Bronchial epithelial cell (primary cell): Measurements from ENCODE around the gene SMAD1. TPM values are rescaled to one million over a fixed set of nuclear protein-coding genes. Genes with fewer than 3 reads are reported as not detected.
"Not testable (repeated sequence)": the region's sequence is repeated elsewhere in the genome, so short reads cannot be mapped to it uniquely, and the experiment has no call there.

Experiments
- DNase-seq: peaks from one replicate; pipeline ENCODE4 v3.0.0-alpha.2; 2010; ENCODE audit warnings: low read depth
- FAIRE-seq: peaks from 2 replicates; lab custom pipeline; 2011; peaks lifted over from hg19 to GRCh38; lab: Jason Lieb, UNC
- H3K27me3 ChIP-seq: 2 replicates; pipeline ENCODE4 v1.5.1; 2011; ENCODE audit warnings: low read length; ENCODE audit not compliant: control insufficient read depth, insufficient read depth
- H3K36me3 ChIP-seq: 2 replicates; pipeline ENCODE4 v1.5.1; 2011; ENCODE audit warnings: low read length; ENCODE audit not compliant: control insufficient read depth, insufficient read depth
- H3K4me3 ChIP-seq: 2 replicates; pipeline ENCODE4 v1.5.1; 2011; ENCODE audit warnings: mild to moderate bottlenecking, low read depth, low read length, control low read depth
- total RNA-seq: library from RNA; depleted of rRNA; stranded (reverse); fragments of >200 nt; gene quantifications from 2 replicates; pipeline ENCODE4 v1.2.1, GENCODE V29; 2014
- TF ChIP-seq, protein P1 (sequence below): IDR thresholded peaks from 2 replicates; pipeline ENCODE4 v1.5.1; 2011; ENCODE audit warnings: mild to moderate bottlenecking, moderate library complexity, low read length, control low read depth, inconsistent platforms; ENCODE audit not compliant: insufficient read depth, severe bottlenecking

SMAD1 gene
- total RNA-seq, 1 donor from 2014 or later = 11.1 TPM

- TF ChIP-seq, protein P1, sequence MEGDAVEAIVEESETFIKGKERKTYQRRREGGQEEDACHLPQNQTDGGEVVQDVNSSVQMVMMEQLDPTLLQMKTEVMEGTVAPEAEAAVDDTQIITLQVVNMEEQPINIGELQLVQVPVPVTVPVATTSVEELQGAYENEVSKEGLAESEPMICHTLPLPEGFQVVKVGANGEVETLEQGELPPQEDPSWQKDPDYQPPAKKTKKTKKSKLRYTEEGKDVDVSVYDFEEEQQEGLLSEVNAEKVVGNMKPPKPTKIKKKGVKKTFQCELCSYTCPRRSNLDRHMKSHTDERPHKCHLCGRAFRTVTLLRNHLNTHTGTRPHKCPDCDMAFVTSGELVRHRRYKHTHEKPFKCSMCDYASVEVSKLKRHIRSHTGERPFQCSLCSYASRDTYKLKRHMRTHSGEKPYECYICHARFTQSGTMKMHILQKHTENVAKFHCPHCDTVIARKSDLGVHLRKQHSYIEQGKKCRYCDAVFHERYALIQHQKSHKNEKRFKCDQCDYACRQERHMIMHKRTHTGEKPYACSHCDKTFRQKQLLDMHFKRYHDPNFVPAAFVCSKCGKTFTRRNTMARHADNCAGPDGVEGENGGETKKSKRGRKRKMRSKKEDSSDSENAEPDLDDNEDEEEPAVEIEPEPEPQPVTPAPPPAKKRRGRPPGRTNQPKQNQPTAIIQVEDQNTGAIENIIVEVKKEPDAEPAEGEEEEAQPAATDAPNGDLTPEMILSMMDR = no peak
- FAIRE-seq (no peak), DNase-seq (no peak)
- H3K4me3 ChIP-seq = no peak overlapping the region
- no peaks in the 10 kb centered on the region for H3K36me3 ChIP-seq
- no peaks in the 10 kb centered on the region for H3K27me3 ChIP-seq
Observed at GRCh38 chr4:145566086-145566708, 84.5 kb downstream of the SMAD1 start.

- no peak overlapping the region for H3K4me3 ChIP-seq
- DNase-seq (no peak), FAIRE-seq (no peak)
- H3K36me3 ChIP-seq = no peaks in the 10 kb centered on the region
- TF ChIP-seq, protein P1 = no peak
- H3K27me3 ChIP-seq = no peaks in the 10 kb centered on the region
Observed at GRCh38 chr4:145566768-145567167, 85.1 kb downstream of the SMAD1 start.

- Histone ChIP-seq H3K4me3 (no peak overlapping the region), H3K36me3 (no peaks in the 10 kb centered on the region), H3K27me3 (no peaks in the 10 kb centered on the region)
- FAIRE-seq = no peak
- DNase-seq = no peak
- TF ChIP-seq, protein P1 = no peak
Observed at GRCh38 chr4:145567516-145567915, 85.9 kb downstream of the SMAD1 start.

GRCh38 chr4:145574546-145574945, 92.9 kb downstream of the SMAD1 start:
- H3K4me3 ChIP-seq, FAIRE-seq, H3K27me3 ChIP-seq, DNase-seq, H3K36me3 ChIP-seq: not testable (repeated sequence)

DNA sequence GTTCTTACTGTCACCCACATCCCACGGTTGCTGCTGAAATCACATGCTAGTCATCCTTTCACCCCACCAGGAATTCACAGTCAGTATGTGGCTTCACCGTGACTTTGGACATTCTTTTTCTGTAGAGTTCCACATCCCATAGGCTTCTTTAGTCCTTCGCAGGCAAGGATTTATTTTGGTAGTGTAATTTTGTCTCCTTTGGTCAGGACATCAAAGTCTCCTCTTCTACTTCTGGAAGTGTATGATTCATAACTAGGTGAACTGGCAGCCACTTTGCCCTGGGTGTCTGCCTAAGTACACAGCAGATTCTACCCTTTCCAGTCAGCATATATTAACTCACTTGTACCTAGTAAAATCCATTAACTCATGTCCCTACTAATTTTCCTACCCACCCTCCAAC, 99.3 kb downstream of the SMAD1 start:
- FAIRE-seq = no peak

DNA sequence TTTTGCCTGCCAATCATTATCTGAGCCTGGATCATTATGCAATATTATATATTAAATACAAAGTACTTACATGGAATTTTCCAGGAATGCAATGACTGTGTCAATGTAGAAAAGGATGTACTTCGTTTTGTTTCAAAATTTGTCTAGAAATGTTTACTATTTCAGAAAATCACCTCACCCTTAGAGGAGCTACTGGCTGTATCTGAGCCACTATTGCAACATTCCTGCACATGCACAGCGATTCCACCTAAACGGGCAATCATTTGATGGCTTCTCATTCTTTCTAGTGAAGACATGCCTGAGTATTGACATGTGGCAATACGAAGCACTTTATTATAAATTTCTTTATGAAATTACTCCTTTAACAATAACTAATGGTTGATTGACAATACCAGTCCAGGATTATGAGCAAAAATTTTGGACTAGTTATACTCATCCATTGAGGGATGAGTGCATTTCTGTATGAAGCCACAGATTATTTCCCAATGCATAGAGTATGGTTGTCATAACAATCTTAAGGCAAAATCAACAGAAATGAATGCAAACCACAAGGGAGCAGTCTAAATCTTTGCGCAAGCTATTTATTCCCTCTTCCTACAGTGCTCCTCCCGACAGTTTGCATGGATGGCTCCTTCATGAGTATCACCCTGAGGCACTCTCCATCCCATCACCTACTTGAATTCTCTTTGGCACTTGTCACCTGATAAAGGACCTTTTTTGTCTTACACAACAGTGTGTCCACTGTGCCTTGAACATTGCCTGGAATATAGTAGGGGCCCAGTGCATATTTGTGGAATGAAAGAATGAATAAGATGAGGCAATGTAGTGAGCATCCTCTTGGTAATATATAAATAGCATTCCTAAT, 101.8 kb downstream of the SMAD1 start:
- FAIRE-seq = no peak
- TF ChIP-seq, protein P1 = no peak
- DNase-seq = no peak

More for the DNA sequence above, 99.3 kb downstream of the SMAD1 start:
- H3K4me3 ChIP-seq = no peak overlapping the region
- TF ChIP-seq, protein P1 = no peak
- no peaks in the 10 kb centered on the region for H3K27me3 ChIP-seq
- DNase-seq = peak; percentile 35
- no peaks in the 10 kb centered on the region for H3K36me3 ChIP-seq

More for the DNA sequence above, 101.8 kb downstream of the SMAD1 start:
- Histone ChIP-seq H3K27me3 (no peaks in the 10 kb centered on the region), H3K4me3 (no peak overlapping the region), H3K36me3 (no peaks in the 10 kb centered on the region)
